HG03060 (cell line): ENCODE results near the gene PLEKHA1.

ENCODE experiments used
- ATAC-seq: cut with Tn5 transposase; IDR thresholded peaks from one replicate; pipeline ENCODE4 v1.9.1; 2021; ENCODE audit warnings: low read depth, moderate number of reproducible peaks; ENCODE audit not compliant: unreplicated experiment

Gene PLEKHA1

GRCh38 chr10:122346326-122346950 lies 28.1 kb upstream of the PLEKHA1 start:
- ATAC-seq = no peak

GRCh38 chr10:122347170-122347841 lies 27.2 kb upstream of the PLEKHA1 start:
- no peak for ATAC-seq

- peak; percentile 75 for ATAC-seq
Observed at GRCh38 chr10:122348512-122348911, 26.0 kb upstream of the PLEKHA1 start.

GRCh38 chr10:122348935-122349361 lies 25.6 kb upstream of the PLEKHA1 start:
- ATAC-seq = no peak

- ATAC-seq = no peak
Observed at GRCh38 chr10:122349758-122350369, 24.6 kb upstream of the PLEKHA1 start.

- no peak for ATAC-seq
Observed at GRCh38 chr10:122350893-122351292, 23.6 kb upstream of the PLEKHA1 start.

GRCh38 chr10:122352817-122353525 lies 21.5 kb upstream of the PLEKHA1 start:
- ATAC-seq = no peak

GRCh38 chr10:122354383-122354782 lies 20.1 kb upstream of the PLEKHA1 start:
- no peak for ATAC-seq

GRCh38 chr10:122357685-122358084 lies 16.8 kb upstream of the PLEKHA1 start:
- no peak for ATAC-seq

GRCh38 chr10:122359621-122360020 lies 14.9 kb upstream of the PLEKHA1 start:
- ATAC-seq = no peak

GRCh38 chr10:122361046-122361445 lies 13.5 kb upstream of the PLEKHA1 start:
- ATAC-seq = no peak

- ATAC-seq = no peak
Observed at GRCh38 chr10:122362031-122362592, 12.4 kb upstream of the PLEKHA1 start.

- no peak for ATAC-seq
Observed at GRCh38 chr10:122362621-122363020, 11.9 kb upstream of the PLEKHA1 start.

- no peak for ATAC-seq
Observed at GRCh38 chr10:122363311-122363710, 11.2 kb upstream of the PLEKHA1 start.

- ATAC-seq = no peak
Observed at GRCh38 chr10:122363722-122364463, 10.6 kb upstream of the PLEKHA1 start.

GRCh38 chr10:122368502-122369254 lies 5.8 kb upstream of the PLEKHA1 start:
- ATAC-seq = no peak

- ATAC-seq = no peak
Observed at GRCh38 chr10:122373108-122373507, 1.4 kb upstream of the PLEKHA1 start.

GRCh38 chr10:122373721-122374120 lies 787 bp upstream of the PLEKHA1 start:
- no peak for ATAC-seq

- peak; percentile 63 for ATAC-seq
Observed at GRCh38 chr10:122374859-122375678, 561 bp downstream of the PLEKHA1 start.
